OCI-LY3 (cell line): ENCODE data around the gene C8G.

ENCODE experiments used
- H2AFZ ChIP-seq: fragments of 200-600, 300-600 bp; shearing (Covaris generic); 2 replicates; pipeline ENCODE4 v1.6.0; 2014; ENCODE audit warnings: antibody characterized with exemption, low read depth, low read length
- H3K27ac ChIP-seq: fragments of 200-600, 300-600 bp; sonication (generic); 2 replicates; pipeline ENCODE4 v1.5.1; 2014; ENCODE audit warnings: mild to moderate bottlenecking, low read length, moderate library complexity, mixed read lengths
- H3K27me3 ChIP-seq: fragments of 200-600, 300-600 bp; sonication (generic); 2 replicates; pipeline ENCODE4 v1.6.1; 2014; ENCODE audit warnings: low read depth, low read length, mixed read lengths
- H3K36me3 ChIP-seq: fragments of 200-600, 300-600 bp; sonication (generic); replicated peaks from 2 replicates; pipeline ENCODE3; 2014; ENCODE audit warnings: low read depth, low read length, mixed read lengths
- H3K4me1 ChIP-seq: fragments of 300-600, 200-600 bp; sonication (generic); 2 replicates; pipeline ENCODE4 v1.6.1; 2014; ENCODE audit warnings: low read length, mixed read lengths
- H3K4me2 ChIP-seq: fragments of 200-600, 300-600 bp; sonication (generic); 2 replicates; pipeline ENCODE4 v1.6.1; 2014; ENCODE audit warnings: low read length, mixed read lengths
- H3K4me3 ChIP-seq: fragments of 300-600, 200-600 bp; sonication (generic); 2 replicates; pipeline ENCODE4 v1.5.1; 2014; ENCODE audit warnings: antibody characterized with exemption, mild to moderate bottlenecking, low read length, moderate library complexity
- H3K79me2 ChIP-seq: fragments of 300-600, 200-600 bp; shearing (Covaris generic); 2 replicates; pipeline ENCODE4 v1.6.1; 2014; ENCODE audit warnings: mild to moderate bottlenecking, low read length, mixed read lengths
- H3K9ac ChIP-seq: fragments of 300-600, 200-600 bp; shearing (Covaris generic); 2 replicates; pipeline ENCODE4 v1.6.0; 2014; ENCODE audit warnings: mild to moderate bottlenecking, low read length, moderate library complexity
- H3K9me3 ChIP-seq: fragments of 200-600, 300-600 bp; shearing (Covaris generic); 2 replicates; pipeline ENCODE4 v1.6.1; 2014; ENCODE audit warnings: low read length, mixed read lengths; ENCODE audit not compliant: insufficient read depth
- H4K20me1 ChIP-seq: fragments of 200-600, 300-600 bp; sonication (generic); 2 replicates; pipeline ENCODE4 v1.6.1; 2016; ENCODE audit warnings: low read length, mixed read lengths; ENCODE audit not compliant: insufficient read depth
- CTCF ChIP-seq: fragments of 200-600, 300-600 bp; sonication (generic); IDR thresholded peaks from 2 replicates; pipeline ENCODE4 v1.5.1; 2014; ENCODE audit warnings: antibody characterized with exemption, low read length, low read depth
- EZH2phosphoT487 ChIP-seq: fragments of 200-600 bp; shearing (Covaris generic); IDR thresholded peaks from 2 replicates; pipeline ENCODE4 v1.6.1; 2018; ENCODE audit warnings: antibody characterized with exemption, mixed run types, low read depth

The C8G gene

GRCh38 chr9:136991993-136992818 is 47.2 kb downstream of the C8G start, which contains the start of gene PAXX:
PAXX (plus strand) TSS chr9:136992422; CDS start chr9:136992444, 22 bp downstream.
- H3K27me3 ChIP-seq, result peaks cover 8% of the 10 kb centered on the region
- no peaks in the 10 kb centered on the region for H3K9me3 ChIP-seq
- H3K4me2 ChIP-seq, result peak within 1 kb of the TSS; percentile 96
- TF ChIP-seq EZH2phosphoT487, result no peak
- no peak for TF ChIP-seq CTCF
- peak within 1 kb of the TSS; percentile 87 for H3K4me3 ChIP-seq
- peaks cover 7% of the 10 kb centered on the region for H3K36me3 ChIP-seq
- H3K27ac ChIP-seq, result peak within 1 kb of the TSS; percentile 70
- H3K79me2 ChIP-seq, result peaks cover 8% of the 10 kb centered on the region; the same call in 1 of the 2 replicates
- H3K9ac ChIP-seq, result peak within 1 kb of the TSS; percentile 72
- H2AFZ ChIP-seq, result 0 out of 2 replicates have a peak within 1 kb of the TSS, but pooled peaks have one; percentile 71
- H3K4me1 ChIP-seq, result peaks cover 10% of the 10 kb centered on the region; the same call in 1 of the 2 replicates
- H4K20me1 ChIP-seq, result no peaks in the 10 kb centered on the region

GRCh38 chr9:136992819-136993369 is 47.9 kb downstream of the C8G start:
- peaks cover 15% of the 10 kb centered on the region; the same call in 1 of the 2 replicates for H3K4me1 ChIP-seq
- H4K20me1 ChIP-seq, result no peaks in the 10 kb centered on the region
- peaks cover 7% of the 10 kb centered on the region for H3K36me3 ChIP-seq
- peak overlapping the region; percentile 87 for H3K4me3 ChIP-seq
- peaks cover 8% of the 10 kb centered on the region; the same call in 1 of the 2 replicates for H3K79me2 ChIP-seq
- H3K9me3 ChIP-seq, result no peaks in the 10 kb centered on the region
- peak overlapping the region; percentile 96 for H3K4me2 ChIP-seq
- peaks cover 15% of the 10 kb centered on the region for H3K27me3 ChIP-seq
- peak overlapping the region; percentile 70 for H3K27ac ChIP-seq
- no peak overlapping the region for H2AFZ ChIP-seq
- peak overlapping the region; percentile 72 for H3K9ac ChIP-seq
- no peak for TF ChIP-seq EZH2phosphoT487
- TF ChIP-seq CTCF, result no peak

GRCh38 chr9:136994180-136994887 is 49.3 kb downstream of the C8G start:
- no peaks in the 10 kb centered on the region for H3K9me3 ChIP-seq
- TF ChIP-seq EZH2phosphoT487, result no peak
- no peak for TF ChIP-seq CTCF
- peaks cover 30% of the 10 kb centered on the region for H3K4me1 ChIP-seq
- H4K20me1 ChIP-seq, result no peaks in the 10 kb centered on the region; the same call in 1 of the 2 replicates
- no peak overlapping the region for H3K27ac ChIP-seq
- H3K36me3 ChIP-seq, result peaks cover 7% of the 10 kb centered on the region
- no peak overlapping the region for H2AFZ ChIP-seq
- H3K27me3 ChIP-seq, result peaks cover 29% of the 10 kb centered on the region
- no peak overlapping the region for H3K4me2 ChIP-seq
- H3K79me2 ChIP-seq, result peaks cover 8% of the 10 kb centered on the region; the same call in 1 of the 2 replicates
- no peak overlapping the region for H3K4me3 ChIP-seq
- no peak overlapping the region for H3K9ac ChIP-seq
